Middle frontal gyrus (tissue), 1 donor: Measurements from ENCODE around the gene CDC14B.
"Not testable (repeated sequence)": the region's sequence is repeated elsewhere in the genome, so short reads cannot be mapped to it uniquely, and the experiment has no call there.

ENCODE experiments used
- DNase-seq: peaks from one replicate; pipeline ENCODE4 v3.0.0-alpha.2; 2015; ENCODE audit warnings: low spot score; ENCODE audit errors: extremely low spot score

Gene CDC14B

GRCh38 chr9:96587338-96588315, 32.0 kb downstream of the CDC14B start:
- DNase-seq: no peak

GRCh38 chr9:96585426-96585825, 34.2 kb downstream of the CDC14B start:
- DNase-seq: no peak

GRCh38 chr9:96582199-96582598, 37.4 kb downstream of the CDC14B start:
- DNase-seq: not testable (repeated sequence)

GRCh38 chr9:96581786-96582185, 37.9 kb downstream of the CDC14B start:
- DNase-seq: no peak

GRCh38 chr9:96581301-96581700, 38.3 kb downstream of the CDC14B start:
- no peak for DNase-seq

- no peak for DNase-seq
Observed at GRCh38 chr9:96574931-96575351, 44.7 kb downstream of the CDC14B start.

- DNase-seq: no peak
Observed at GRCh38 chr9:96574455-96574854, 45.2 kb downstream of the CDC14B start.

- DNase-seq: no peak
Observed at GRCh38 chr9:96567203-96567700, 52.4 kb downstream of the CDC14B start.

GRCh38 chr9:96566498-96567202, 53.0 kb downstream of the CDC14B start:
- DNase-seq: peak; percentile 62

GRCh38 chr9:96565671-96566497, 53.8 kb downstream of the CDC14B start:
- DNase-seq: no peak

- no peak for DNase-seq
Observed at GRCh38 chr9:96564217-96564616, 55.4 kb downstream of the CDC14B start.

- DNase-seq: peak; percentile 73
Observed at GRCh38 chr9:96559339-96559943, 60.2 kb downstream of the CDC14B start.

- no peak for DNase-seq
Observed at GRCh38 chr9:96557921-96558320, 61.7 kb downstream of the CDC14B start.

GRCh38 chr9:96556701-96557461, 62.8 kb downstream of the CDC14B start:
- DNase-seq: no peak

- DNase-seq: no peak
Observed at GRCh38 chr9:96555567-96556386, 63.9 kb downstream of the CDC14B start.

GRCh38 chr9:96554801-96555566, 64.7 kb downstream of the CDC14B start:
- DNase-seq: no peak

GRCh38 chr9:96554326-96554725, 65.3 kb downstream of the CDC14B start:
- DNase-seq: no peak

- DNase-seq: no peak
Observed at GRCh38 chr9:96553070-96553469, 66.6 kb downstream of the CDC14B start.
